ENCODE data around the gene DDAH2.
A peak's percentile ranks its signal among the peaks of the same experiment; 100 is the strongest.

The DDAH2 gene

GRCh38 chr6:31769684-31770371 lies 40.7 kb upstream of the DDAH2 start:
- no peaks in the 10 kb centered on the region for H3K27me3 ChIP-seq (ENCODE audit: control insufficient read depth, insufficient read depth, low read length)
- no peak overlapping the region for H3K9ac ChIP-seq
- no peak overlapping the region for H3K4me3 ChIP-seq (ENCODE audit: low read depth, low read length)
- H3K79me2 ChIP-seq, result peaks cover 2% of the 10 kb centered on the region
- no peak overlapping the region for H3K27ac ChIP-seq
- peak; percentile 92 for TF ChIP-seq CTCF (IDR thresholded peaks at IDR 0.05)
- H2AFZ ChIP-seq, result no peak overlapping the region
- H3K4me1 ChIP-seq, result no peaks in the 10 kb centered on the region
- H3K9me3 ChIP-seq (ENCODE audit: control insufficient read depth, low read length), result no peaks in the 10 kb centered on the region
- no peaks in the 10 kb centered on the region for H3K36me3 ChIP-seq (ENCODE audit: control insufficient read depth, insufficient read depth, low read length)
- H3K4me2 ChIP-seq (ENCODE audit: low read length), result no peak overlapping the region

GRCh38 chr6:31768363-31769257 lies 39.5 kb upstream of the DDAH2 start:
- no peak overlapping the region for H3K9ac ChIP-seq
- H3K27ac ChIP-seq, result no peak overlapping the region
- H3K4me2 ChIP-seq (ENCODE audit: low read length), result no peak overlapping the region
- no peak overlapping the region for H2AFZ ChIP-seq
- no peaks in the 10 kb centered on the region for H3K36me3 ChIP-seq (ENCODE audit: control insufficient read depth, insufficient read depth, low read length)
- H3K4me1 ChIP-seq, result no peaks in the 10 kb centered on the region
- H3K79me2 ChIP-seq, result peaks cover 2% of the 10 kb centered on the region
- no peak for TF ChIP-seq CTCF (IDR thresholded peaks at IDR 0.05)
- H3K27me3 ChIP-seq (ENCODE audit: control insufficient read depth, insufficient read depth, low read length), result no peaks in the 10 kb centered on the region
- no peaks in the 10 kb centered on the region for H3K9me3 ChIP-seq (ENCODE audit: control insufficient read depth, low read length)
- H3K4me3 ChIP-seq (ENCODE audit: low read depth, low read length), result no peak overlapping the region

- Histone ChIP-seq H3K79me2 (no peaks in the 10 kb centered on the region), H3K4me1 (no peaks in the 10 kb centered on the region), H3K4me2 (ENCODE audit: low read length) (no peak overlapping the region), H3K4me3 (ENCODE audit: low read depth, low read length) (no peak overlapping the region), H3K9me3 (ENCODE audit: control insufficient read depth, low read length) (no peaks in the 10 kb centered on the region), H3K27ac (no peak overlapping the region), H3K9ac (no peak overlapping the region), H3K36me3 (ENCODE audit: control insufficient read depth, insufficient read depth, low read length) (no peaks in the 10 kb centered on the region), H2AFZ (no peak overlapping the region), H3K27me3 (ENCODE audit: control insufficient read depth, insufficient read depth, low read length) (no peaks in the 10 kb centered on the region)
- no peak for TF ChIP-seq CTCF (IDR thresholded peaks at IDR 0.05)
These were observed 38.1 kb upstream of the DDAH2 start for GRCh38 chr6:31767096-31767645.

- Histone ChIP-seq H3K9me3 (ENCODE audit: control insufficient read depth, low read length) (no peaks in the 10 kb centered on the region), H3K36me3 (ENCODE audit: control insufficient read depth, insufficient read depth, low read length) (no peaks in the 10 kb centered on the region), H3K79me2 (no peaks in the 10 kb centered on the region), H3K27me3 (ENCODE audit: control insufficient read depth, insufficient read depth, low read length) (no peaks in the 10 kb centered on the region), H3K27ac (no peak overlapping the region), H3K4me1 (no peaks in the 10 kb centered on the region), H2AFZ (no peak overlapping the region), H3K9ac (no peak overlapping the region), H3K4me3 (ENCODE audit: low read depth, low read length) (no peak overlapping the region), H3K4me2 (ENCODE audit: low read length) (no peak overlapping the region)
- no peak for TF ChIP-seq CTCF (IDR thresholded peaks at IDR 0.05)
These were observed 37.1 kb upstream of the DDAH2 start for GRCh38 chr6:31765910-31766794.
